Ammon's horn (tissue), 1 donor: ENCODE results near the gene LRRC9.
A peak's percentile ranks its signal among the peaks of the same experiment; 100 is the strongest.
"Not testable (repeated sequence)": the region's sequence is repeated elsewhere in the genome, so short reads cannot be mapped to it uniquely, and the experiment has no call there.

Source experiments
- DNase-seq: peaks from one replicate; pipeline ENCODE4 v3.0.0-alpha.2; 2016; ENCODE audit warnings: low spot score

The LRRC9 gene

DNA sequence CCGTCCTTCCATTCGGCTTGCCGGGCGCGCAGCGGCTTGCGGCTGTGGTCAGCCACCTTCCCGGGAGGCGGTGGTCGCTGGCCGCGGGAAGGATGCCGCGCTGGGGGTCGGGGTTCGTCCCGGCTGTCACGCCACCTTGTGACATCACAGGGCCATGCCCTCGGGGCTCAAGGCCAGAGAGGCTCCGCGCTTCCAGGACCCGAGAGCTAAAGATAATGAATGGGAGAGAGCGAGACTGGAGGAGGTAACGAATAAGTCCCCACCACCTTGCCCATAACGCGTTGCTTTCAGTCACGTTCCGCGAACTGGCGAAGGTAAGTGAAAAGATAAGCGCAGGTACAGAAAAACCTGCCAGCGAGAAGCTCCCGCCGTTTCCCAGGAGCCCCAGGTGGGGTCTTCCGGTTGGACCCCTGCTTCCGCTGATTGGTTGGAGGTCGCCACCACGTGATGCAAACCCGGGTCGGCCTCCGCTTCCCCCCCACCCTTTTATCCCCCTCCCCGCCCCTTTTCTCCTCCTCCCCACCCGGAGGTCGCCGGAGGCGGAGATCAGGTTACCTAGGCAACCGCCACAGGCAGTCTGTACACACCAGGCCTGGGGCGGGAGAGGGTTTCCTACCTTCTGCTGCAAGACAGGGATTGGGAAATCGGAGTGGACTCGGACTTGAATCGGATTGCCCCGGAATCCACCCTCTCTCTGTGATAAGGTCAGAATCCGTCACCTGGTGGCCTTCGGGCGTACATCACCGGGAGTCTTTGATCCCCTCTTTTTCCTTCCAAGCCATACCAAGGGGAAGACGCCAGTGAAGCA lies at the start of gene LRRC9:
TSS of gene LRRC9 (plus strand) at position 575 of the 808 bp plus-strand sequence.
- peak; percentile 43 for DNase-seq

DNA sequence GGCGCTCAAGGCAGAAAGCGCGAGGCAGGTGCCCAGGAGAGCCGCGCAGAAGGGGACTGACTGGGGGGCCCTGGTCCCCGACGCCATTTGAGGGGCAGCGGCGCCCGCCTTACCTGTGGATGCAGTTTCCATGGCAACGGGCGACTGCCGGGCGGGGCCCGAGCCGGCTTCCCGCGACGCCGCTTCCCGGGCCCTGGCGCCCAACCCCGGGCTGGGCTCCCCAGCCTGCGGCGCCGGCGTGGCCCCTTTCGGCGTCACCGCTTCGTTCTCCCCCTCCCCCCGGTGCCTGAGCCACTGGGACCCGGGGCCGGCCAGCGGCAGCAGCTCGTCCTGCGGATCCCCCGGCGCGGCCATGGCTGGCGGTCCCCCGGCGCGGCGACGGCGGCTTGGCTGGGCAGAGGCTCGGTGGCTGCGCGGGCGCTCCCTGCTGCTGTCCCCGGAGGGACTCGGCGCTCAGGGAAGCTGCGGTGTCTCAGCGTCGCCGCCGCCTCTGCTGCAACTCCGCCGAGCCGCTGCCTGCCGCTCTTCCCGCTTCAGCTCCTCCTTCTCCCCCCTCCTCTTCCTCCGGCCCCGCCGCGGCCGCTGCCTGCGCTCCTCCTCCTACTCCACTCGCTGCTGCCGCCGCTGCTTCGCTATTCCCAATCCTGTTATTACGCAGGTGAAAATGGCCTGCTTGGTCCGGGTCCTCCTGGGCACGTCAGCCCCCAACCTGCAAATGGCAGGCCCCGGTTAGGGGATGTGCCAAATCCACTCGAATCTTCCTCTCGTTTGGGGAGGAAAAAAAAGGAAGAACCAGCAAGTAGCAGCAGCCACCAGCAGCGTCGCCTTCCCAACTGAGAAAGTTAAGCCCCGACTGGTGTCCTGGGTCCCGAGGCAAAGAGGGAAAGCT lies 49.4 kb upstream of the LRRC9 start, which contains the start of gene RTN1:
TSS of gene RTN1 (minus strand) at position 500 of the 889 bp plus-strand sequence. CDS start at position 354, 146 bp downstream.
- peak; percentile 93 for DNase-seq

DNA sequence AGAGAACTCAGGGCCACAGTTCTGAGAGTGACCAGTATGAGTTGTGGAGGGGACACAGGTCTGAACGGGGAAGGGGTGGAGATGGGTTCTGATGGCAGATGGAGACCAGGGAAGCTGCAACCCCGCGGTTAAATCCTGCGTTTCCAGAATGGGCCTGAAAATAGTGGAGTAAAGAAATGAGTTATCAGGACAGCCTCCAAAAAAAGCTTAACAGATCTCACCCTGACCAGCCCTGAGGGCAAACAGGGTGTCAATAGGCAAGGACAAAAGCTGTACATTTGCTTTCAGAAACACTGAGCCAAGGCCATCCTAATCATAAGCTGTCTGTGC lies 48.8 kb upstream of the LRRC9 start:
- no peak for DNase-seq

DNA sequence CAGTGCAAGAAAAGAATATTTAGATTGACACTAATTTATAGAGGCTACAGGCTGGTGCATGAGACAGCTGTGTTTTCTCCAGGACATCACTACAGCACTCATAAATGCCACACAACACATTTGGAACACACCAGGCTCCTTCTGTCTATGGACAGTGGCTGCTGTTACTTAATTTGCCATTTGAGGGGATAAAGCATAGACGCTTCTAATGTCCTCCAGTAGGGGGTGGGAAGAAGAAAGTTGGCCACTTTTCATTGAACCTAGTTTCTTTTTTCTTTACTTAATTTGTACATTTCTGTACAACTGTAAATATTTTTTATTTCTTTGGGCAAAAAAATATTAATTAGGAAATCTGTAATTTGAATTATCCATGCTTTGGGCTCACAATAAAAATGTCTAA lies 37.0 kb upstream of the LRRC9 start:
- no peak for DNase-seq

DNA sequence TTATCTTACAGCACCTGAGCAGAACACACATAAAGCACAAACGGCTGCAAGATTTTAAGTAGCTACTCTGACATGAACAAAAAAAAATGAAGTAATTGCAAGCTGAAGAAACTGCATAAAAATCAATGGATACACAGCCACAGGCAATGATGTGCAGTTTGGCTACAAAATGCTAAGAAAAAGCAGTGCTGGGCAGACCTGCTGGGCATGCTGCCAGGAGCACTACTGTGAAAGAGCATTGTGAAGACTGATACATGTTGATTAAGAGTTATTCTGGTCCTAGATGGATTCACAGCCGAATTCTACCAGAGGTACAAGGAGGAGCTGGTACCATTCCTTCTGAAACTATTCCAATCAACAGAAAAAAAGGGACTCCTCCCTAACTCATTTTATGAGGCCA lies 29.3 kb upstream of the LRRC9 start:
- no peak for DNase-seq

DNA sequence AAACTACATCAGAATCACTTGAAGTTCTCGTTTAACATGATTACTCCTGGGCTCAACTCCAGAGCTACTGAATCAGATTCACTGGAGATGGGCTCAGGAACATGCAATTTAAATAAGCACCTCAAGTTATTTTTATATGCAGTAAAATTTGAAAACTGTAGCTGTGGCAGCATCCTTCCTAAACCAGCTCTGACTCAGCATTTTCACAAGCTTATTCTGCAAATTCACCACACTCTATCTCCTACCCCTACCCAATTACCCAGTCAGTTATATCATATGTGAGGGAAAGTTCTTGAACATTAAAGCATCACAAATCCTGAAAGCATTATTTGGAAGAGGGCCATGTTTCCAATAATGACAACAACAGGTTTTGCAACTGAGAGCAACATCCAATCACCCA lies 24.2 kb upstream of the LRRC9 start:
- no peak for DNase-seq

DNA sequence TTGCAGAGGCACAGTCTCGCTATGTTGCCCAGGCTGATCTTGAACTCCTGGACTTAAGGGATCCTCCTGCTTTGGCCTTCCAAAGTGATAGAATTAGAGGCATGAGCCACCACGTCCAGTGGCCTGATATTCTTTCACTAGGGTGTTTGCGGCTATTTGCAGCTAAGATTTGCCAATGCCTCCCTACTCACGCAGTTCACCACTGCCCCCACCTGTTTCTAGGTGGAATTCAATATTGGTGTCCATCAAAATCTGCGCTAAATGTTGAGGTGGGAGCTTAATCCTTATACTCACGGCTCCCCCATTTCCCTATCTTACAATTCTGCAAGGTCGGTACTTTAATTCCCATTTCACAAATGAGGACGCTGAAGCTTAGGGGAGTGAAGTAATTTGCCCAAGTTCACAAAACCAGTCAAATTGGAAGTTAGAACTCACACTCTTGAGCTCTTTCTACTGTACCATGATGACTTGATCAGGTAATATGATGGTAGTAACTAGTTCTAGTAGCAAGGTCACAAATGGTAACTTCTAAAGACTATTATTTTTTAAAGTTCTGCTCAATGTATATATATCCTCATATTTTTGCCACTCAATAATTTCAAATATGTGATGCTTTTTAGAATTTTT lies 22.1 kb upstream of the LRRC9 start:
- peak; percentile 68 for DNase-seq

DNA sequence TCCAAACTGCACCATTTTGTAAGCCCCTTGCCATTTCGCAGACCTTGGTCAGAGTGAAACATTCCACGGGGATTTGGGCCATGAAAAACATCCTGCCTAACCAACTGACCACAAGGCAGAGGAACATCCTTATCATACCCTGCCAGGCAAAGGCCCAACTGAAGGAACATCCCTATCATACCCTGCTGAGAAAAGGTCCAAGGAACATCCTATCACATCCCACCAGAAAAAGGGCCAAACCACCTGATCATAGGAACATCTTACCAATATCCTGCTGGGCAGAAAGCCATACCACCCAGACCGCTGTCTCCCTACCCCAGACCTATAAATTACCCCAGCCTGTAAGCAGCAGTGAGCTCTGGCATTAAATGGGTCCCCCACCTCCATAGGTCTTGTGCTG lies 19.4 kb upstream of the LRRC9 start:
- DNase-seq = no peak

DNA sequence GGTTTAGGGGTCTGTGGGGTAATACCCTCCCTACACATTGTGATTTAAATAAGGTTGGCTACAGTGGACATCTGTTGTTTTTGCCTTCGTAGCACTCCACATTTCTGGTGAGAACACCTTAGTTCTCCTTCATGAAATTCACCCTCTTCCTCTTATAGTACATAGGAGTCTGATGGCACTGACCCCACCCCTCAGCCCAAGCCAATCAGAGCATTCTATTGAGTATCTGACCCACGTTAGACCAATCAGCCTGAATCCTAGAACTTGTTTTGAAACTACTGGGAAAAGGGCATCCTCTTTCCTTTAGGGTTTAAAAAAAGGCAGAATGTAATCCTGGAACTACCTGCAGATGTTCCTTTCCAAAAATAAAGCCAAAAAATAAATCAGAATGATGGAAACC lies 15.8 kb upstream of the LRRC9 start:
- DNase-seq = no peak

DNA sequence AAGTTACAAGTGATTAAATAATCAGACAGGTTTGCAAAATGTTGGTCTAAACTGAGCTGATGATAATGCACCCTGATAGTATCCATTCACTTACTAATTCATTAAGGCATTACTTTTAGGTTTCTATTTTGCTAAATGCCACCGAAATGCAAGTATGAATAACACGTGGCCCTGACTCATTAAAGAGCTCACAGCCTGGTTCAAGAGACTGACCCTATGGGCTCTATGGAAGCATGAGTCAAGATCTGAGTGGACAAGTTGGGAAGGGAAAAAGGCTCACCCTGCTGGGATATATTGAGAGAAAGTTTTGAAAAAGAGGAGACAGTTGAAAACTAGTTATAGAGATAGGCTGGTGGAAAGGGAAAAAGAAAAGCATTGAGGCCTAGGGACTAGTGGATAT lies 14.8 kb upstream of the LRRC9 start:
- no peak for DNase-seq

DNA sequence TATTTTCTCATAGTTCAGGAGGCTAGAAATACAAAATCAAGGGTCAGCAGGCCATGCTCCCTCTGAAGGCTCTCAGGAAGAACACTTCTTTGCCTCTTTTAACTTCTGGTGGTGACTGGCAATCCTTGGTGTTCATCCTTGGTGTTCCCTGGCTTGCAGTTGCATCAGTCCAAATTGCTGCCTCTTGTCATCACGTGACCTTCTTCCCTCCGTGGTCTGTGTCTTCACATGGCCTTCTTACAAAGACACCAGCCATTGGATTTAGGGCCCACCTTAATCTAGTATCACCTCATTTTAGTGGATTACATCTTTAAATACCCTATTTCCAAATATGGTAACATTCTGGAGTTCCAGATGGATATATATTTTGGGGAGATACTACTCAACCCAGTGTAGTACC lies 7.5 kb upstream of the LRRC9 start:
- no peak for DNase-seq

DNA sequence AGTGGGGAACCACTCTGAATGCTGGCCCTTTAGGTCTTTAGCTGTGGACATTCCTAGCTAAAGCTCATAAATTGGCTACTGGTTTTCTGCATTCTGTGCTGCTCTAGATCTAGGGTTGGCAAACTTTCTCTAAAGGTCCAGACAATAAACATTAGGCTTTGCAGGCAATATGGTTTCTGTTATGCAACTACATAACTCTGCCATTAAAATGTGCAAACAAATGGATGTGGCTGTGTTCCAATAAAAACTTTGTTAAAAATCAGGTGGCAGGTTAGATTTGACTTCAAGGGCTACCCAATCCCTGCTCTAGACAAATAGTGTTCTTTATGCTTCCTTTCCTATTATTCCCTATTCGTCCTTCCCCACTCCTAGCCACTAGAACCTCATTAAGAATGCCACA lies 6.8 kb upstream of the LRRC9 start:
- DNase-seq = no peak

DNA sequence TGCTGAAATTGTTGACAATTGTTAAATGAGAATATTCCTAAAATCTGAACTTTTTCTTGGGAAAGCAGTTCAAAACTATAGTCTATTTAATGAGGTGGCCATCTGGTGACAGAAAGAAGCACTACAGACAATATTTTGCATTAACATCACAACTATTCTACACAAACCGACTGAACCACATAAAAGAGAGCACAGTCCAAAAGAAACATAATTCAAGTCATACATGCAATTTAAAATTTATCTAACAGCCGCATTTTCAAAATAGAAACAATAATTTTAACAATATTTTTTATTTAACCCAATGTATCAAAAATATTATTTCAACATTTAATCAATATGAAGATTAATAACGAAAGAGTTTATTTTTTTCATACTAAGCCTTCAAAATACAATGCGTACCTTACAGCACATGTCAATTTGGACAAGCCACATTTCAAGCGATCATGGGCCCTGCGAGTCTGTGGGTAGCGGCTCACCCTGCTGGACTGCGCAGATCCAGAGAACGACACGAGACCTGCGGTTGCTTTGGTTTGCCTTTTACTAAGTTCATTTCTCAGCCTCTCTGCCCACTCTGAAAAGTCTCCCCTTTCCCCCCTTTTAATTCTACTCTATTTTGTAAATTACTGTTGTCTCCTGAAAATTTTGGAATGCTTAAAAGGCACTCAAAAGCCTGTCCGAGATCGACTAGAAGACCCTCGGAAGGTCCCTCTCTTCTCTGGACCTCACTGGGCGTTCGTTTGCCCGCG lies 947 bp upstream of the LRRC9 start:
- DNase-seq = peak; percentile 50

DNA sequence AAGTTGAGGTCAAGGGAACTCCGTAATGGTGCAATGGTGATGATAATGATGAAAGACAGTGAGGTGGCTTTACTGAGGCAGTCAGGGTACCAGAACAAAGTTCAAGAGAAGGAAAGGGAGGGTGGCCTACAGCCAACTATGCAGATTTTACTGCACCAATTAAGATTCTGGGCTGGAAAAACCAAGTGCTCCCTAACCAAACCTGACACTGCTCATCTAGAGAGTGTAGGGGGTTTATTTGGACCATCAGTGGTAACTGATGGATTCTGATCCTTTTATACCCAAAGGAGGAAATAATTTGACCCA lies 387 bp downstream of the LRRC9 start:
- no peak for DNase-seq

DNA sequence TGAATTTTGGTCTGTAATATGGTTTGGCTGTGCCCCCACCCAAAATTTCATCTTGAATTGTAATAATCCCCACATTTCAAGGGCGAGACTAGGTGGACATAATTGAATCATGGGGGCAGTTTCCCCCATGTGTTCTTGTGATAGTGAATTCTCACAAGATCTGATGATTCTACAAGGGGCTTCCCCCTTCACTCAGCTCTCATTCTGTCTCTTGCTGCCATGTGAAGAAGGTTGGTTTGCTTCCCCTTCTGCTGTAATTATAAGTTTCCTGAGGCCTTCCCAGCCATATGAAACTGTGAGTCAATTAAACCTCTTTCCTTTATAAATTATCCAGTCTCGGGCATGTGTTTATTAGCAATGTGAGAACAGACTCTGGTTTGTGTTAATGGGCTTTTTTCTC lies 5.9 kb downstream of the LRRC9 start:
- DNase-seq = no peak

DNA sequence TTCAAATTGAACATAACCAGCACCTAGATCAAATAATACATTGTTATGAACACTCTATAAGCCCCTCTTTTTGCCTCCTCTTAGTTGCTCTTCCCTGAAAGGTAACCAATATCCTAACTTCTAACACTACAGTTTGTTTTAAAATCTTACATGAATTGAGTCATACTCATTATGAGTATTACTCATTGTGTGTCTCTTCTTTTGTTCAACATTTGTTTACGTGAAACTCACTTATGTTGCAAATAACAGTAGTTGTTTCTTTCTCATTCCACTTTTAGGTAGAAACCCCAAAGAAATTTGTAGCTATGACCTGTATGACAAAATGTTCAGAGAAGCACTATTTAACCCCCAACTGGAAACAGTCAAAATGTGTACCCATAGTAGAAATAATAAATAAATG lies 6.6 kb downstream of the LRRC9 start:
- no peak for DNase-seq

DNA sequence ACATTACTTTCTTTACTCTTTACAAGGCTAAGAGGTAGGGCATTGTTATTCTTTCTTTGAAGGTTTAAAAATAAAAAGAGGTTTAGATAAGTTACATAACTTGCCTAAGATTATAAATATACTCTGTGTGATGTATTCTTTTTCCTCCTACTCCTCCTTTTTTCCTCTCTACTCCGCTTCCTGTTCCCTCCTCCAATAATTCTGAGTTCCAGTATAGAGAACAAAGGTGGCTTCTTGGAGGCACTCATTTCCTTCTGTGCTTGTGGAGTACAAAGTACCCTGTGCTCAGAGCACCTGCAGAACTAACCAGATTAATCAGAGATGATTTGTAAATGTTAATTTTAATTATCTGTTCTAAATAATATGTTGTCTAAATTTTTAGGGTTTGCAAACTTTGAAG lies 11.3 kb downstream of the LRRC9 start:
- DNase-seq = no peak

DNA sequence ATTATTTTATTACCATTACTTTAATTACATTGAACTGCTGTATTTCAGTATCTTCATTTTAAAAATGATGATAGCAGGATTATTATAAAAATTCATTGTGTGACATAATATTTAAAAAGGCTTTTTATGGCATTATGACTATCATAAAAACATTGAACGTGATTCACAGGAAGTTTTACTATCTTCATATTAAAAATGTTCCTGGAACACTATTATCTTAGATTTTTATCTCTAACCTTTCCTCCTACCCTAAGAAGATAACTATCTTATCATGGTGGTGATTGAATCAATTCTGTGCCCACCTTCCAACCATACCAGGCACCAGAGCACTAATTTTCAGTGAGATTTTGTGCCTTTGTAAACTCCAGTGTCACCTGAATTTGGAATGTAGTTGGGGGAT lies 16.2 kb downstream of the LRRC9 start:
- no peak for DNase-seq

DNA sequence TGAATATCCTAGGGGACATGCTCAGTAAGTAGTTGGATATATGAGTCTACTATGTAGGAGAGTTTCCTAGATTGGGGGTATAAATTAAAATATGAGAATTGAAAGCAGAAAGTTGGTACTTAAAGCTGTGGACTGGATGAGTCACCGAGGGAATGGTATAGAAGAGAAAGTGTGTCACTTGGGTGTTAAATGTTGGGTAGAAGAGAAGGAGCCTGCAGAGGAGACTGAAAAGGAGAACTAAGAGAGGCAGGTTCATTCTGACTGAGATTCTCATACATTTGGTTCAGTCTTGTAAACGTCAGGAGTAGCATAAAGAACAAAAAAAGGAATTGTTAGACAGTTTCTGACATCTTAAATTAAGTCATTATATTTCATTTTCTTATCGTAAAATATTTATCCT lies 19.9 kb downstream of the LRRC9 start:
- no peak for DNase-seq

DNA sequence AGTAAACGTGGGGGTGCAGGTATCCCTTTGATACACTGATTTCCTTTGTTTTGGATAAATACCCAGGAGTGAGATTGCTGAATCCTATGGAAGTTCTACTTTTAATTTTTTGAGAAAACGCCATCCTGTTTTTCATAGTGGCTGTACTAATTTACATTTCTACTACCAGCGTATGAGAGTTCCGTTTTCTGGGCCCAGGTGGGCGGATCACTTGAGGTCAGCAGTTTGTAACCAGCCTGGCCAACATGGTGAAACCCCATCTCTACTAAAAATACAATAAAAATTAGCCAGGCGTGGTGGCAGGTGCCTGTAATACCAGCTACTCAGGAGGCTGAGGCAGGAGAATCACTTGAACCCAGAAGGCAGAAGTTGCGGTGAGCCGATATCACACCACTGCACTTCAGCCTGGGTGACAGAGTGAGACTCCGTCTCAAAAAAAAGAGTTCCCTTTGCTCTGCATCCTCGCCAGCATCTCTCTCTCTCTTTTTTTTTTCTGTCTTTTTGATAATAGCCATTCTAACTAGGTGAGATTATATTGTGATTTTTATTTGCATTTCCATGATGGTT lies 22.4 kb downstream of the LRRC9 start:
- DNase-seq = not testable (repeated sequence)

DNA sequence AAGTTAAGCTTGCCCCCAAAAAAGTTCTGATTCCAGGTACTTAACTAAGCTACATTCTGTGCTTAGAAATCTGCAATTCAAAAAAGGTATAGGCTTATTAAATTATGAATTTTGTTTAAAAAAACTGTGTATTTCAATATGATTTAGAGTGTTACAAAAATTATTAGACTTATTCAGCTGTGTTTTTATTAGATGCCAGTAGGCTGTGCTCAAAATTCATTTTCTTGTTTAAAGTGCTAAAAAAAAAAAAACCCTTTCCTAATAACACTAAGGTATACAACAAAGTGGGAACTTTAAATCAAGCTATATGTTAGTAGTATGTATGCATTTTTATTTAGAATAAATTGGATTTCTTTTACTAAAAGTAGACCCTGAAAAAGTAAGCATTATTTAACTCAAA lies 25.0 kb downstream of the LRRC9 start:
- no peak for DNase-seq

DNA sequence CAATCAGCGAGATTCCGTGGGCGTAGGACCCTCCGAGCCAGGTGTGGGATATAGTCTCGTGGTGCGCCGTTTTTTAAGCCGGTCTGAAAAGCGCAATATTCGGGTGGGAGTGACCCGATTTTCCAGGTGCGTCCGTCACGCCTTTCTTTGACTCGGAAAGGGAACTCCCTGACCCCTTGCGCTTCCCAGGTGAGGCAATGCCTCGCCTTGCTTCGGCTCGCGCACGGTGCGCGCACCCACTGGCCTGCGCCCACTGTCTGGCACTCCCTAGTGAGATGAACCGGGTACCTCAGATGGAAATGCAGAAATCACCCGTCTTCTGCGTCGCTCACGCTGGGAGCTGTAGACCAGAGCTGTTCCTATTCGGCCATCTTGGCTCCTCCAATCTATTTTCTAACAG lies 32.2 kb downstream of the LRRC9 start:
- not testable (repeated sequence) for DNase-seq
